ENCODE measurements around the gene DDAH1. TPM values are rescaled to one million over a fixed set of nuclear protein-coding genes. Genes with fewer than 3 reads are reported as not detected.

The DDAH1 gene
- total and polyA plus RNA-seq, 2 of the 4 experiments (the other 2 are of a cell fraction), result 78.0 to 94.5 TPM

DNA sequence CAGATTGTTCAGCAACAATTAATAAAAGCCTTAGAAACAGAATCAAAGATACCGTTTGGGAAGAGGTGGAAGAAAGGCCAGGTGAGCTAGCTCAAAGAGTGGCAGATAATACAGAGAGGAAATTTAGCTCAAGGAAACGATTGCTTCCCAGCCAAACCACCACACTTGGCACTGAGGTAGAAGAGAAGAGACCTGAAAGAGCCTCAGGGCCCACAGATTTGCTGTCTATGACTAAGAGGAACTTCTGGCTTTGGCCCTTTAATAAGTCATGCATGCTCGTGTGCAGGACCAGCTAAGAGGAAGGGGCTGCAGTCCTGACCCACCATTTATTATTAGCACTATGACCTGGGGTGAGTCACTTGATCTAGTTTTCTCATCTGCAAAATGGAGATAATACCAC, 115.7 kb downstream of the DDAH1 start:
- dilution Hi-C loops (cut with HindIII; ENCODE audit: low sequenced_read_pairs, unreplicated experiment) (no loop called here), intact Hi-C loops (cut with micrococcal nuclease) (no loop called here), in situ Hi-C loops (cut with MboI; ENCODE audit: low sequenced_read_pairs) (no loop called here)
- peaks cover 19% of the 10 kb centered on the region for H3K36me3 ChIP-seq (ENCODE audit: control insufficient read depth, insufficient read depth, low read length)
- H4K5ac ChIP-seq (ENCODE audit: low read depth, low read length), result no peak overlapping the region
- CTCF ChIA-PET, result no interaction called here
- H2BK120ac ChIP-seq (ENCODE audit: low read depth, low read length), result no peak overlapping the region
- no CpG with 5 or more reads among the region's 3 CpGs for whole genome bisulfite sequencing, 2 experiments (ENCODE audit: extremely low coverage in 2 of 2, insufficient read length in 1 of 2)
- H3K18ac ChIP-seq (ENCODE audit: low read depth, low read length), result no peak overlapping the region
- no peak overlapping the region for H3K23ac ChIP-seq (ENCODE audit: low read depth, low read length)
- no peak overlapping the region for H3K56ac ChIP-seq (ENCODE audit: extremely low read depth, insufficient read depth, low read length)
- no peak overlapping the region for H4K91ac ChIP-seq (ENCODE audit: insufficient read depth, low read depth, low read length)
- H2BK20ac ChIP-seq (ENCODE audit: low read depth, low read length), result no peak overlapping the region
- BruUV-seq (replicated peaks), result no TSS peak
- H3K27ac ChIP-seq (ENCODE audit: insufficient read depth, low read length), result no peak overlapping the region
- H2AK5ac ChIP-seq (ENCODE audit: low read depth, low read length), result no peak overlapping the region
- TF ChIP-seq, protein P1, sequence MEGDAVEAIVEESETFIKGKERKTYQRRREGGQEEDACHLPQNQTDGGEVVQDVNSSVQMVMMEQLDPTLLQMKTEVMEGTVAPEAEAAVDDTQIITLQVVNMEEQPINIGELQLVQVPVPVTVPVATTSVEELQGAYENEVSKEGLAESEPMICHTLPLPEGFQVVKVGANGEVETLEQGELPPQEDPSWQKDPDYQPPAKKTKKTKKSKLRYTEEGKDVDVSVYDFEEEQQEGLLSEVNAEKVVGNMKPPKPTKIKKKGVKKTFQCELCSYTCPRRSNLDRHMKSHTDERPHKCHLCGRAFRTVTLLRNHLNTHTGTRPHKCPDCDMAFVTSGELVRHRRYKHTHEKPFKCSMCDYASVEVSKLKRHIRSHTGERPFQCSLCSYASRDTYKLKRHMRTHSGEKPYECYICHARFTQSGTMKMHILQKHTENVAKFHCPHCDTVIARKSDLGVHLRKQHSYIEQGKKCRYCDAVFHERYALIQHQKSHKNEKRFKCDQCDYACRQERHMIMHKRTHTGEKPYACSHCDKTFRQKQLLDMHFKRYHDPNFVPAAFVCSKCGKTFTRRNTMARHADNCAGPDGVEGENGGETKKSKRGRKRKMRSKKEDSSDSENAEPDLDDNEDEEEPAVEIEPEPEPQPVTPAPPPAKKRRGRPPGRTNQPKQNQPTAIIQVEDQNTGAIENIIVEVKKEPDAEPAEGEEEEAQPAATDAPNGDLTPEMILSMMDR (conservative IDR thresholded peaks at IDR 0.05; ENCODE audit: low read depth, low read length), result no peak
- TF ChIP-seq CEBPB (IDR thresholded peaks at IDR 0.05; ENCODE audit: low read depth, low read length) (no peak), RAD21 (IDR thresholded peaks at IDR 0.05; ENCODE audit: low read length) (no peak), NFE2L2 (IDR thresholded peaks at IDR 0.05; ENCODE audit: low read depth, low read length) (no peak), RFX5 (IDR thresholded peaks at IDR 0.05; ENCODE audit: low read depth, low read length) (no peak), CHD1 (IDR thresholded peaks at IDR 0.05; ENCODE audit: low read depth, low read length) (no peak), POLR2A (IDR thresholded peaks at IDR 0.05; ENCODE audit: low read depth, low read length) (no peak), RCOR1 (IDR thresholded peaks at IDR 0.05; ENCODE audit: insufficient replicate concordance, low read length) (no peak), FOS (IDR thresholded peaks at IDR 0.05; ENCODE audit: low read depth, low read length) (no peak)
- TF ChIP-seq, protein P2, sequence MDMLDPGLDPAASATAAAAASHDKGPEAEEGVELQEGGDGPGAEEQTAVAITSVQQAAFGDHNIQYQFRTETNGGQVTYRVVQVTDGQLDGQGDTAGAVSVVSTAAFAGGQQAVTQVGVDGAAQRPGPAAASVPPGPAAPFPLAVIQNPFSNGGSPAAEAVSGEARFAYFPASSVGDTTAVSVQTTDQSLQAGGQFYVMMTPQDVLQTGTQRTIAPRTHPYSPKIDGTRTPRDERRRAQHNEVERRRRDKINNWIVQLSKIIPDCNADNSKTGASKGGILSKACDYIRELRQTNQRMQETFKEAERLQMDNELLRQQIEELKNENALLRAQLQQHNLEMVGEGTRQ (IDR thresholded peaks at IDR 0.05; ENCODE audit: low read depth, low read length), result no peak
- no peaks in the 10 kb centered on the region for H3K9me3 ChIP-seq (ENCODE audit: control insufficient read depth, insufficient read depth, low read length)
- no peak overlapping the region for H2AK9ac ChIP-seq (replicated peaks; ENCODE audit: low read depth, low read length, poor library complexity)
- no peak overlapping the region for H3K4me3 ChIP-seq (ENCODE audit: insufficient read depth, low read depth, low read length)
- H3K4me1 ChIP-seq (ENCODE audit: control insufficient read depth, insufficient read depth, low read length), result peaks cover 2% of the 10 kb centered on the region; the same call in 1 of the 2 replicates
- H3K9ac ChIP-seq (ENCODE audit: low read depth, low read length), result no peak overlapping the region
- no peak overlapping the region for H4K8ac ChIP-seq (ENCODE audit: low read depth in 2 of 2, low read length in 2 of 2)
- no peak overlapping the region for H2BK15ac ChIP-seq (ENCODE audit: low read depth, low read length)
- no peak overlapping the region for H3K4ac ChIP-seq (ENCODE audit: low read depth, low read length)
- peaks cover 33 to 65% of the 10 kb centered on the region in 2 experiments for H3K79me1 ChIP-seq (ENCODE audit: low read depth in 1 of 2, low read length in 2 of 2)
- no peak overlapping the region for H3K4me2 ChIP-seq (ENCODE audit: low read depth, low read length)
- no peaks in the 10 kb centered on the region for H4K20me1 ChIP-seq (ENCODE audit: insufficient read depth, low read length)
- no peak for DNase-seq
- H2BK5ac ChIP-seq (ENCODE audit: low read depth, low read length, poor library complexity, severe bottlenecking), result no peak overlapping the region
- H3K9me1 ChIP-seq (ENCODE audit: insufficient read depth, low read length), result peaks cover 3% of the 10 kb centered on the region; the same call in 1 of the 2 replicates
- H2AFZ ChIP-seq (replicated peaks; ENCODE audit: low read length, poor library complexity), result no peak overlapping the region
- POLR2A ChIA-PET (ENCODE audit: unreplicated experiment), result interaction anchor here (0.6 kb wide), 1 partner anchor 152 kb away, joined by 3 read pairs; no protein-coding TSS in a partner anchor
- H3K14ac ChIP-seq (replicated peaks; ENCODE audit: low read depth, low read length), result no peak overlapping the region
- no peaks in the 10 kb centered on the region for H3K27me3 ChIP-seq (ENCODE audit: control insufficient read depth, insufficient read depth, low read length)
- ATAC-seq (ENCODE audit: low read depth), result no peak
